ENCODE measurements around the gene RNF157. TPM values are rescaled to one million over a fixed set of nuclear protein-coding genes. Genes with fewer than 3 reads are reported as not detected.
A peak's percentile ranks its signal among the peaks of the same experiment; 100 is the strongest.

RNF157 gene
- total and polyA plus RNA-seq, 2 of the 13 experiments (the other 11 are each of a cell fraction or from before 2014, with no cell fraction given): 0.44 to 1.5 TPM

GRCh38 chr17:76138896-76139752 lies 101.2 kb downstream of the RNF157 start (continued):
- no peak for TF ChIP-seq ZNF746 (CRISPR knock-in tag; IDR thresholded peaks at IDR 0.05)

- ATAC-seq (peak; percentile 84), DNase-seq (ENCODE audit: low spot score) (peak; percentile 93)
- CTCF ChIA-PET (ENCODE audit: low intra/inter-chr PET ratio, low total read pairs): interaction anchor here (1.2 kb wide), 1 partner anchor 17 kb away, joined by 3 read pairs; no protein-coding TSS in a partner anchor
- TF ChIP-seq NCOA1 (CRISPR knock-in tag; IDR thresholded peaks at IDR 0.05) (peak; percentile 85), ZBTB4 (CRISPR knock-in tag; IDR thresholded peaks at IDR 0.05; ENCODE audit: borderline replicate concordance) (peak; percentile 55; the same call in 1 of the 2 replicates), MXD1 (CRISPR knock-in tag; IDR thresholded peaks at IDR 0.05) (0 out of 2 replicates have a peak, but pooled peaks have one; percentile 19), ZNF737 (CRISPR knock-in tag; IDR thresholded peaks at IDR 0.05; ENCODE audit: borderline replicate concordance) (no peak), CSRNP1 (CRISPR knock-in tag; IDR thresholded peaks at IDR 0.05) (0 out of 2 replicates have a peak, but pooled peaks have one; percentile 20), TRIM24 (CRISPR knock-in tag; IDR thresholded peaks at IDR 0.05) (no peak), ZNF3 (CRISPR knock-in tag; IDR thresholded peaks at IDR 0.05) (no peak; the same call in 1 of the 2 replicates), IKZF5 (CRISPR knock-in tag; IDR thresholded peaks at IDR 0.05) (peak; percentile 55), DRAP1 (CRISPR knock-in tag; IDR thresholded peaks at IDR 0.05) (peak; percentile 57; the same call in 1 of the 2 replicates)
These were observed 101.9 kb downstream of the RNF157 start for GRCh38 chr17:76138234-76138895.

More at GRCh38 chr17:76138234-76138895, 101.9 kb downstream of the RNF157 start:
- POLR2A ChIA-PET: interaction anchor here (0.6 to 1.8 kb wide), 19 partner anchors 8 to 533 kb away, joined by 3 to 14 read pairs (median 3); partner anchors contain the start of gene EXOC7
- H3K27ac ChIP-seq (ENCODE audit: extremely low read length, insufficient read depth, low read length): peak overlapping the region; percentile 70
- peak overlapping the region; percentile 54 for H3K9ac ChIP-seq (ENCODE audit: insufficient read depth, low read depth, low read length)
- 2% methylated on average over 15 of the region's 23 CpGs for WGBS (ENCODE audit: low lambda C conversion rate)
- in situ Hi-C loops (cut with HindIII; ENCODE audit: extremely low pct_ligation_motif_present, low pct_unique_long_range_greater_than_20kb): no loop called here
- H3K4me1 ChIP-seq (ENCODE audit: insufficient read depth, low read length): peaks cover 91% of the 10 kb centered on the region
- H3K4me3 ChIP-seq (replicated peaks in 1 of 3; ENCODE audit: insufficient read depth in 1 of 3, low read depth in 2 of 3, low read length in 3 of 3): peak overlapping the region; percentile 27 to 71 (median 52); a peak in 5 of 6 replicates
- intact Hi-C loops (cut with micrococcal nuclease; ENCODE audit: unreplicated experiment): no loop called here
- H2AFZ ChIP-seq (ENCODE audit: low read length): no peak overlapping the region
- no peaks in the 10 kb centered on the region for H3K79me2 ChIP-seq (ENCODE audit: insufficient read depth, low read length)
- no peaks in the 10 kb centered on the region for H3K9me3 ChIP-seq (ENCODE audit: low read length)
- H4K20me1 ChIP-seq (ENCODE audit: insufficient read depth, low read length): no peaks in the 10 kb centered on the region
- H3K4me2 ChIP-seq (ENCODE audit: low read depth, low read length): peak overlapping the region; percentile 92
- peak; percentile 98 for FAIRE-seq
- H3K36me3 ChIP-seq (replicated peaks in 1 of 2; ENCODE audit: control insufficient read depth in 1 of 2, insufficient read depth in 2 of 2, low read length in 2 of 2): no peaks in the 10 kb centered on the region
- H3K27me3 ChIP-seq (ENCODE audit: control insufficient read depth in 1 of 2, insufficient read depth in 2 of 2, low read length in 2 of 2): peaks cover 3 to 21% of the 10 kb centered on the region in 2 experiments
- no TSS peak for BruUV-seq (replicated peaks)
